ENCODE results near the gene ISCA1.
"Not testable (repeated sequence)": the region's sequence is repeated elsewhere in the genome, so short reads cannot be mapped to it uniquely, and the experiment has no call there.

- TF ChIP-seq, protein P1, sequence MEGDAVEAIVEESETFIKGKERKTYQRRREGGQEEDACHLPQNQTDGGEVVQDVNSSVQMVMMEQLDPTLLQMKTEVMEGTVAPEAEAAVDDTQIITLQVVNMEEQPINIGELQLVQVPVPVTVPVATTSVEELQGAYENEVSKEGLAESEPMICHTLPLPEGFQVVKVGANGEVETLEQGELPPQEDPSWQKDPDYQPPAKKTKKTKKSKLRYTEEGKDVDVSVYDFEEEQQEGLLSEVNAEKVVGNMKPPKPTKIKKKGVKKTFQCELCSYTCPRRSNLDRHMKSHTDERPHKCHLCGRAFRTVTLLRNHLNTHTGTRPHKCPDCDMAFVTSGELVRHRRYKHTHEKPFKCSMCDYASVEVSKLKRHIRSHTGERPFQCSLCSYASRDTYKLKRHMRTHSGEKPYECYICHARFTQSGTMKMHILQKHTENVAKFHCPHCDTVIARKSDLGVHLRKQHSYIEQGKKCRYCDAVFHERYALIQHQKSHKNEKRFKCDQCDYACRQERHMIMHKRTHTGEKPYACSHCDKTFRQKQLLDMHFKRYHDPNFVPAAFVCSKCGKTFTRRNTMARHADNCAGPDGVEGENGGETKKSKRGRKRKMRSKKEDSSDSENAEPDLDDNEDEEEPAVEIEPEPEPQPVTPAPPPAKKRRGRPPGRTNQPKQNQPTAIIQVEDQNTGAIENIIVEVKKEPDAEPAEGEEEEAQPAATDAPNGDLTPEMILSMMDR (IDR thresholded peaks at IDR 0.05) = not testable (repeated sequence)
- TF ChIP-seq POLR2A, POLR2AphosphoS5 (IDR thresholded peaks at IDR 0.05): not testable (repeated sequence)
These were observed 30.6 kb upstream of the ISCA1 start for GRCh38 chr9:86312959-86313358.
